KMS-11 (cell line): Measurements from ENCODE around the gene TK2.

Experiments used
- H2AFZ ChIP-seq: fragments of 200-600 bp; sonication (generic); 2 replicates; pipeline ENCODE4 v1.6.1; 2016; ENCODE audit warnings: antibody characterized with exemption, mixed run types, low read depth
- H3K27ac ChIP-seq: fragments of 200-600 bp; sonication (generic); 2 replicates; pipeline ENCODE4 v1.6.1; 2016; ENCODE audit warnings: mild to moderate bottlenecking, mixed run types
- H3K27me3 ChIP-seq: fragments of 200-600 bp; sonication (generic); 2 replicates; pipeline ENCODE4 v1.6.1; 2017; ENCODE audit warnings: mild to moderate bottlenecking, low read depth, mixed run types, moderate library complexity; ENCODE audit not compliant: insufficient read depth
- H3K36me3 ChIP-seq: fragments of 200-600 bp; sonication (generic); 2 replicates; pipeline ENCODE4 v1.6.1; 2017; ENCODE audit warnings: mild to moderate bottlenecking, mixed run types; ENCODE audit not compliant: insufficient read depth
- H3K4me1 ChIP-seq: fragments of 200-600 bp; sonication (generic); 2 replicates; pipeline ENCODE4 v1.6.1; 2016; ENCODE audit warnings: mild to moderate bottlenecking, low read depth, mixed run types; ENCODE audit not compliant: poor library complexity, severe bottlenecking
- H3K4me2 ChIP-seq: fragments of 200-600 bp; sonication (generic); 2 replicates; pipeline ENCODE4 v1.7.0; 2016; ENCODE audit warnings: mild to moderate bottlenecking, mixed run types
- H3K4me3 ChIP-seq: fragments of 200-600 bp; sonication (generic); IDR thresholded peaks from 2 replicates; pipeline ENCODE4 v1.6.1; 2017; ENCODE audit warnings: low read depth, low read length, mixed read lengths; ENCODE audit not compliant: insufficient read depth
- H3K79me2 ChIP-seq: fragments of 200-600 bp; sonication (generic); 2 replicates; pipeline ENCODE4 v1.6.1; 2016; ENCODE audit warnings: low read depth, mixed run types; ENCODE audit not compliant: insufficient read depth
- H3K9ac ChIP-seq: fragments of 200-600 bp; sonication (generic); 2 replicates; pipeline ENCODE4 v1.6.1; 2016; ENCODE audit warnings: mild to moderate bottlenecking, mixed run types
- H4K20me1 ChIP-seq: fragments of 200-600 bp; sonication (generic); 2 replicates; pipeline ENCODE4 v1.6.1; 2016; ENCODE audit warnings: mild to moderate bottlenecking, mixed run types; ENCODE audit not compliant: insufficient read depth
- TF ChIP-seq, protein P1 (sequence below): fragments of 200-600 bp; sonication (generic); conservative IDR thresholded peaks from 2 replicates; pipeline ENCODE4 v1.6.1; 2017; ENCODE audit warnings: low read depth, mild to moderate bottlenecking, antibody characterized with exemption, low read length, moderate library complexity, mixed read lengths

Gene TK2

GRCh38 chr16:66537236-66537635 is 12.7 kb downstream of the TK2 start:
- no peaks in the 10 kb centered on the region for H3K27me3 ChIP-seq
- peaks cover 26% of the 10 kb centered on the region for H3K4me1 ChIP-seq
- H3K9ac ChIP-seq: no peak overlapping the region
- H3K36me3 ChIP-seq: no peaks in the 10 kb centered on the region
- no peaks in the 10 kb centered on the region for H4K20me1 ChIP-seq
- H3K27ac ChIP-seq: no peak overlapping the region
- H3K4me3 ChIP-seq: no peak overlapping the region
- no peak overlapping the region for H2AFZ ChIP-seq
- H3K79me2 ChIP-seq: no peaks in the 10 kb centered on the region
- H3K4me2 ChIP-seq: no peak overlapping the region
- TF ChIP-seq, protein P1, sequence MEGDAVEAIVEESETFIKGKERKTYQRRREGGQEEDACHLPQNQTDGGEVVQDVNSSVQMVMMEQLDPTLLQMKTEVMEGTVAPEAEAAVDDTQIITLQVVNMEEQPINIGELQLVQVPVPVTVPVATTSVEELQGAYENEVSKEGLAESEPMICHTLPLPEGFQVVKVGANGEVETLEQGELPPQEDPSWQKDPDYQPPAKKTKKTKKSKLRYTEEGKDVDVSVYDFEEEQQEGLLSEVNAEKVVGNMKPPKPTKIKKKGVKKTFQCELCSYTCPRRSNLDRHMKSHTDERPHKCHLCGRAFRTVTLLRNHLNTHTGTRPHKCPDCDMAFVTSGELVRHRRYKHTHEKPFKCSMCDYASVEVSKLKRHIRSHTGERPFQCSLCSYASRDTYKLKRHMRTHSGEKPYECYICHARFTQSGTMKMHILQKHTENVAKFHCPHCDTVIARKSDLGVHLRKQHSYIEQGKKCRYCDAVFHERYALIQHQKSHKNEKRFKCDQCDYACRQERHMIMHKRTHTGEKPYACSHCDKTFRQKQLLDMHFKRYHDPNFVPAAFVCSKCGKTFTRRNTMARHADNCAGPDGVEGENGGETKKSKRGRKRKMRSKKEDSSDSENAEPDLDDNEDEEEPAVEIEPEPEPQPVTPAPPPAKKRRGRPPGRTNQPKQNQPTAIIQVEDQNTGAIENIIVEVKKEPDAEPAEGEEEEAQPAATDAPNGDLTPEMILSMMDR: no peak

GRCh38 chr16:66536525-66536924 is 13.4 kb downstream of the TK2 start:
- TF ChIP-seq, protein P1: no peak
- Histone ChIP-seq H3K36me3 (no peaks in the 10 kb centered on the region), H3K4me1 (peaks cover 25% of the 10 kb centered on the region), H3K27ac (no peak overlapping the region), H2AFZ (no peak overlapping the region), H3K4me3 (no peak overlapping the region), H3K79me2 (no peaks in the 10 kb centered on the region), H3K27me3 (no peaks in the 10 kb centered on the region), H3K4me2 (no peak overlapping the region), H3K9ac (no peak overlapping the region), H4K20me1 (no peaks in the 10 kb centered on the region)

GRCh38 chr16:66534376-66534799 is 15.5 kb downstream of the TK2 start:
- TF ChIP-seq, protein P1: no peak
- Histone ChIP-seq H3K4me1 (peaks cover 7% of the 10 kb centered on the region), H3K4me3 (no peak overlapping the region), H3K79me2 (no peaks in the 10 kb centered on the region), H4K20me1 (no peaks in the 10 kb centered on the region), H3K27me3 (no peaks in the 10 kb centered on the region), H2AFZ (no peak overlapping the region), H3K4me2 (no peak overlapping the region), H3K36me3 (no peaks in the 10 kb centered on the region), H3K9ac (no peak overlapping the region), H3K27ac (no peak overlapping the region)

- no peak overlapping the region for H2AFZ ChIP-seq
- no peaks in the 10 kb centered on the region for H3K27me3 ChIP-seq
- no peaks in the 10 kb centered on the region for H3K79me2 ChIP-seq
- no peak overlapping the region for H3K4me2 ChIP-seq
- H3K9ac ChIP-seq: no peak overlapping the region
- H3K4me3 ChIP-seq: no peak overlapping the region
- TF ChIP-seq, protein P1: no peak
- peaks cover 36% of the 10 kb centered on the region for H3K4me1 ChIP-seq
- no peaks in the 10 kb centered on the region for H3K36me3 ChIP-seq
- H3K27ac ChIP-seq: no peak overlapping the region
- H4K20me1 ChIP-seq: no peaks in the 10 kb centered on the region
Measured at GRCh38 chr16:66529475-66529874, 20.4 kb downstream of the TK2 start.

- no peaks in the 10 kb centered on the region for H3K79me2 ChIP-seq
- no peak overlapping the region for H3K4me2 ChIP-seq
- TF ChIP-seq, protein P1: no peak
- H3K4me3 ChIP-seq: no peak overlapping the region
- no peak overlapping the region for H2AFZ ChIP-seq
- peaks cover 48% of the 10 kb centered on the region for H3K4me1 ChIP-seq
- H4K20me1 ChIP-seq: no peaks in the 10 kb centered on the region
- no peaks in the 10 kb centered on the region for H3K27me3 ChIP-seq
- no peaks in the 10 kb centered on the region for H3K36me3 ChIP-seq
- H3K27ac ChIP-seq: no peak overlapping the region
- no peak overlapping the region for H3K9ac ChIP-seq
Measured at GRCh38 chr16:66528294-66528693, 21.6 kb downstream of the TK2 start.
